IgD-negative memory B cell (primary cell): Measurements from ENCODE around the gene LUC7L2. TPM values are rescaled to one million over a fixed set of nuclear protein-coding genes. Genes with fewer than 3 reads are reported as not detected.
"Not testable (repeated sequence)": the region's sequence is repeated elsewhere in the genome, so short reads cannot be mapped to it uniquely, and the experiment has no call there.

Experiments used
- H3K27ac Mint-ChIP-seq, 3 donors: one replicate each; pipeline ENCODE4 v1.8.0; 2020 to 2022; ENCODE audit warnings: mild to moderate bottlenecking in 3 of 3, mixed read lengths in 3 of 3, moderate library complexity in 1 of 3
- H3K27me3 Mint-ChIP-seq: one replicate; pipeline ENCODE4 v1.8.0; 2021; ENCODE audit warnings: mixed read lengths
- H3K36me3 Mint-ChIP-seq: one replicate; pipeline ENCODE4 v1.8.0; 2020; ENCODE audit warnings: mild to moderate bottlenecking, mixed read lengths
- H3K4me1 Mint-ChIP-seq, 3 donors: one replicate each; pipeline ENCODE4 v1.8.0; 2020 to 2022; ENCODE audit warnings: mixed read lengths in 3 of 3, mild to moderate bottlenecking in 1 of 3
- H3K4me3 Mint-ChIP-seq, 4 donors: one replicate each; pipeline ENCODE4 v1.8.0; 2020 to 2022; ENCODE audit warnings: mild to moderate bottlenecking in 4 of 4, mixed read lengths in 4 of 4, moderate library complexity in 3 of 4
- H3K9me3 Mint-ChIP-seq, 3 donors: one replicate each; pipeline ENCODE4 v1.8.0; 2020 to 2021; ENCODE audit warnings: mixed read lengths in 3 of 3, mild to moderate bottlenecking in 1 of 3
- polyA plus RNA-seq: library from polyadenylated mRNA; unstranded; fragments of 300-500 nt; fragmentation: Illumina TruSeq; gene quantifications from one replicate; pipeline ENCODE4 v1.2.3, GENCODE V29; 2021

Gene LUC7L2
- polyA plus RNA-seq, 1 donor from 2014 or later: 50.9 TPM

- H3K36me3 Mint-ChIP-seq, H3K9me3 Mint-ChIP-seq, H3K27ac Mint-ChIP-seq, H3K4me1 Mint-ChIP-seq, H3K4me3 Mint-ChIP-seq, H3K27me3 Mint-ChIP-seq: not testable (repeated sequence)
Measured at GRCh38 chr7:139465072-139465471, 105.4 kb downstream of the LUC7L2 start.

GRCh38 chr7:139467729-139468128 lies 108.0 kb downstream of the LUC7L2 start:
- not testable (repeated sequence) for H3K27ac Mint-ChIP-seq, H3K4me3 Mint-ChIP-seq, H3K9me3 Mint-ChIP-seq, H3K36me3 Mint-ChIP-seq, H3K4me1 Mint-ChIP-seq, H3K27me3 Mint-ChIP-seq

- H3K36me3 Mint-ChIP-seq, H3K9me3 Mint-ChIP-seq, H3K4me1 Mint-ChIP-seq, H3K27me3 Mint-ChIP-seq, H3K4me3 Mint-ChIP-seq, H3K27ac Mint-ChIP-seq: not testable (repeated sequence)
Measured at GRCh38 chr7:139468281-139468680, 108.6 kb downstream of the LUC7L2 start.

GRCh38 chr7:139471740-139472353 lies 112.2 kb downstream of the LUC7L2 start:
- H3K27me3 Mint-ChIP-seq: peaks cover under 1% of the 10 kb centered on the region
- no peak overlapping the region for H3K4me3 Mint-ChIP-seq
- peaks cover 5% of the 10 kb centered on the region for H3K36me3 Mint-ChIP-seq
- no peak overlapping the region for H3K27ac Mint-ChIP-seq
- H3K4me1 Mint-ChIP-seq: no peaks in the 10 kb centered on the region
- H3K9me3 Mint-ChIP-seq: peaks cover 0 to 5% (median 5%) of the 10 kb centered on the region in 3 donors

Other genes with a start within 250 kb of the LUC7L2 start
- gene UBN2, start 128.7 kb upstream of the LUC7L2 start, polyA plus RNA-seq: 2.8 TPM
- gene FMC1, start 18.6 kb upstream of the LUC7L2 start, polyA plus RNA-seq: 61.6 TPM
- not detected for gene KLRG2, start 123.8 kb downstream of the LUC7L2 start, polyA plus RNA-seq
- gene CLEC2L, start 163.8 kb downstream of the LUC7L2 start, polyA plus RNA-seq: not detected